ENCODE measurements around the gene RRP9.
A peak's percentile ranks its signal among the peaks of the same experiment; 100 is the strongest.
"Not testable (repeated sequence)": the region's sequence is repeated elsewhere in the genome, so short reads cannot be mapped to it uniquely, and the experiment has no call there.

Gene RRP9

GRCh38 chr3:51904034-51904823, 37.5 kb downstream of the RRP9 start:
- DNase-seq (ENCODE audit: low read depth in 2 of 2): no peak

DNA sequence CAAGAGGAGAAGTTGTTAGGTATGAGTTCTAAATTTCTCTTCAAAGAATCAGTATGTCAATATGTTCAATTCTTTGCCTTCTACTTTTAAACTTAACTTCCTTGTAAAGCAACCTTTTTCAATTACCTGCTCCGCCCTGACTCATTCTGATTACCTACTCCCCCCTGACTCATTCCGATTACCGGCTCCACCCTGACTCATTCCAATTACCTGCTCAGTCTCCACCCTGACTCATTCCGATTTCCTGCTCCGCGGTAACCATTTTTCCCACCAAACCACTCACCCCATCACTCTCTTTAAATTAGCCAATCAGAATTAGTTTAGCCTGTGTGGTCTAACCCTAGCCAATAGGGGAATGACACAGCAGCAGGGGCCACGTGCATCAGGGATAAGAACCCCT, 39.3 kb downstream of the RRP9 start:
- peak; percentile 1 to 7 for DNase-seq (ENCODE audit: low read depth in 2 of 2)

GRCh38 chr3:51900043-51900442, 41.7 kb downstream of the RRP9 start:
- not testable (repeated sequence) for DNase-seq (ENCODE audit: low read depth in 2 of 2)

DNA sequence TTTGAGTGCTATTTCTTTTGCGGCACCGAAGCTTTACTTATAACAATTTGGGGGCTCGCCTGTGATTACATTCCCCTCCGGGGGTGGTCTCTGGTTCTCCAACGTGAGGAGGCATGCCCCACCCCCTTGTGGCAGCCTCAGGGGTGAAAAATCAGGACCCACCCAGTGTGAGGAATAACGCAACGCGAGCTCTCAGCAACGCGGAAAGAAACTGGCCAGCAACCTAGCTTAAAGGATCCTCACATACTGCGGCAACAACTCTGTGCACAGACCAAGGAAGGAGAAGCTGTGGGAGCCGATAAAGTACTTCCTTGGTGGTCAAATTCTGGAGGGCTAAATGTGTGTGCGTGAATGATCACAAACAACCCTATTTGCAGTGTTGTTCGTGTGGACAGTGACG, 44.3 kb downstream of the RRP9 start:
- no peak for DNase-seq (ENCODE audit: low read depth in 2 of 2)

DNA sequence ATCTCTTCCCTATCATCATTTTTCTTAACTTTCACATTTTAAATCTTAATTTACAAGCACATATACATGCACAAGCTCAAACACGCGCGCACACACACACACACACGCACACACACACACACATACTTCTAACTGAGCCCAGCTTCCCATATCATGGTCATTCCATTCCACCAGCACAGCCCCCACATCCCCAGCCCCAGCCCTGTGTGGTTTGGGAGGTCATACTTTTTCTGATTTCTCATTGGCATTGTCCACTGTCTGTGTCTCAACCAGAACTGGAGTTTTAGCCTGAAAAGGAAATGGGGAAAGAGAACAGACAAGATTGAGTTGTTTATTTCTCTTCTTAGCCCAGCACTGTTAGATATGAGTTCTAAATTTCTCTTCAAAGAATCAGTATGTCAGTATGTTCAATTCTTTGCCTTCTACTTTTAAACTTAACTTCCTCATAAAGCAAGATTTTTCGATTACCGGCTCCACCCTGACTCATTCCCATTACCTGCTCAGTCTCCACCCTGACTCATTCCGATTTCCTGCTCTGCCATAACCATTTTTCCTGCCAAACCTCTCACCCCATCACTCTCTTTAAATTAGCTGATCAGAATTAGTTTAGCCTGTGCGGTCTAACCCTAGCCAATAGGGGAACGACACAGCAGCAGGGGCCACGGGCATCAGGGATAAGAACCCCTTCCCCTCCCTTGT, 44.9 kb downstream of the RRP9 start:
- DNase-seq (ENCODE audit: low read depth in 2 of 2): no peak

DNA sequence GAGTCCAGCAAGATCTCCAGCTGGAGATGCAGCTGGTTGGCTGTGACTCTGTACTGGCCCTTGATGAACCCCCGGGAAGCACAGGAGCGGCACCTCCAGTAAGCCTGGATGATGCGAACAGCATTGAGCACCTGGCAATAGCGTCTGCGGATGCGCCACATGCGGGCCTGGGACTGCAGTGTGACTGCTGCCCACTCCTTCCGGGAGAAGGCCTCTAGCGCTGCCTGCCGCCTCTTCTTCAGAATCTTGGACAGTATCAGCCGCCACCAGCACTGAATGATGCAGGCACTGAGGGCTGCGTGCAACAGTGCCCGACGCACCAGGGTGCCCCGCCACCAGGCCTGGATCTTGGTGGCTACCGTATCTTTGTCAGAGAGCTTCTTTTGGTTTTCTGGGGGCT, 46.8 kb downstream of the RRP9 start:
- DNase-seq (ENCODE audit: low read depth in 2 of 2): no peak

- DNase-seq (ENCODE audit: low read depth in 2 of 2): no peak
These were observed 47.3 kb downstream of the RRP9 start for GRCh38 chr3:51894391-51894790.

GRCh38 chr3:51891242-51892039, 50.3 kb downstream of the RRP9 start:
- no peak for DNase-seq (ENCODE audit: low read depth in 2 of 2)

DNA sequence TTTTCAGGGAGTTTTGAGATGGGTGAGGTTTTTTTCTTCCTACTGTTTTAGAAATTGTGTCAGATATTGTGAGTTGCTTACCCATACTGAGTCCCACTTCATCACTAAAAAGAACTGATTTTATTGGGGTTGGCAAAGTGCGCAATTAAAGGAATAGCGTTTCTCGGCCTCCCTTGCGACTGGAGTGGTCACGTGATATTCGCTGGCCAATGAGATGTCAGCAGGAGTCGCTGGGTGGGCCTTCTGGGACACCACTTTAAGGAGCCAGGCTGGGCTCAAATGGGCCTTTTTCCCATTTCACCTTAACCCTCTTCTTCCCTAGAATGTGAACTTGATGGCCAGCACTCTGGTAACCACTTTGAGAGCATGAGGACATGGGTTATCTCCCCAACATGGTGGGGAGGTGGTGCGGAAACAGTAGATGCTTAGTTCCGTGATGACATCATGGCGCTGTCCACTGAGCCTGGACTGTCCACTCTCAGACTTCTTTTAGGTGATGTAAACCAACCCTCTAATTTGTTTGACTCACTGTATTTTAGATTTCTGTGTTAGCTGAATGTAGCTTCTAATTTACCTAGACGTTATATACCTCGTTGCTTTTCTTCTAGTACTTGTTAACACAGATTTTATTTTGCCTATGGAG, 53.1 kb downstream of the RRP9 start:
- DNase-seq (ENCODE audit: low read depth in 2 of 2): no peak

DNA sequence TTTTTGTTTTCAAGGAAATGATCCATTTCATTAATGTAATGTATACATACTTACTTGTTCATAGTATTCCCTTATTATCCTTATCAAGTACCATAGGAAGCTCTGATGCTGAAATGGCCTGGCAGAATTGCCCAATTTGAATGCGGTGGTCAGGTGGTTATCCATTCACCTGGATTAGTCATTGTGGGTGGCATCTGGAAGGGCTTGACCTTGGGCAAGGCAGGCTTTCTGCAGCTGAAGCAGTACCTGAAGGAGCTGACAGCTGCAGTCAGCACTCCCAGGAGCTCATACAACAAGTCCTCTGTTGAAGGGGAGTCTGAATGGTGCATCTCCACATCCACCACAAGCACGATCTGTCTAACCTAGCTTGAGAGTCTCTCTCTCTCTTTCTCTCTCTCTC, 54.1 kb downstream of the RRP9 start:
- no peak for DNase-seq (ENCODE audit: low read depth in 2 of 2)

DNA sequence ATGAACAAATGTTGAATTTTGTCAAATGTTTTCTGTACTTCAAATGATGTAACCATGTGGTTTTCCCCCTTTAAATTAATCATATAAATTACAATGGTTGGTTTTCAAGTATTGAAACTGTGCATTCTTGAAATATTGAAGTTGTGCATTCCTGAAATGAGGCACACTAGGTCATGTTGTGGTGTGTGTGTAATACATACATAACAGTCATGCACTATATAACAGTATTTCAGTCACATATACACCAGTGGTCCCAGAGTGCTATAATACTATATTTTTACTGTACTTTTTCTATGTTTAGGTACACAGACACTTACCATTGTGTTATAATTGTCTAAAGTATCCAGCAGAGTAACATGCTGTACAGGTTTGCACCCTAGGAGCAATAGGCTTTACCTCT, 55.3 kb downstream of the RRP9 start:
- no peak for DNase-seq (ENCODE audit: low read depth in 2 of 2)
